Measurements from ENCODE around the gene PAQR7. TPM values are rescaled to one million over a fixed set of nuclear protein-coding genes. Genes with fewer than 3 reads are reported as not detected.

Gene PAQR7
- total and polyA plus RNA-seq, 8 donors, result 3.2 to 13.0 (median 4.5) TPM

- H3K4me3 ChIP-seq, result no peak overlapping the region
- FAIRE-seq (no peak), DNase-seq (no peak), ATAC-seq (no peak)
- H3K9me3 ChIP-seq, result no peaks in the 10 kb centered on the region
- 94 to 95% methylated on average over 5 of the region's 5 CpGs for WGBS, 2 donors
- TF ChIP-seq CTCF (IDR thresholded peaks at IDR 0.05), result no peak
- H3K4me1 ChIP-seq, result peaks cover 0 to 9% (median 0%) of the 10 kb centered on the region in 3 donors
- no peaks in the 10 kb centered on the region for H3K36me3 ChIP-seq
- no peak overlapping the region for H3K27ac ChIP-seq
- intact Hi-C loops (cut with DNase I), result loop anchor here in 2 of 3 donors (5.0 to 10.0 kb wide), 2 partner anchors 97 to 105 kb away; partner anchors contain the start of gene PAFAH2 (in 1 of the 2)
- H3K27me3 ChIP-seq, result no peaks in the 10 kb centered on the region
Observed at GRCh38 chr1:25897754-25898153, 22.2 kb upstream of the PAQR7 start.

- DNase-seq (no peak), ATAC-seq (no peak), FAIRE-seq (no peak)
- intact Hi-C loops (cut with DNase I), result loop anchor here in 2 of 3 donors (5.0 to 10.0 kb wide), 2 partner anchors 99 to 106 kb away; partner anchors contain the start of gene PAFAH2 (in 1 of the 2)
- H3K27ac ChIP-seq, result no peak overlapping the region
- H3K27me3 ChIP-seq, result no peaks in the 10 kb centered on the region
- peaks cover 0 to 13% (median 1%) of the 10 kb centered on the region in 3 donors for H3K4me1 ChIP-seq
- H3K36me3 ChIP-seq, result no peaks in the 10 kb centered on the region
- H3K9me3 ChIP-seq, result no peaks in the 10 kb centered on the region
- H3K4me3 ChIP-seq, result no peak overlapping the region
- WGBS, 2 donors, result 64 to 84% methylated on average over 1 of the region's 1 CpG
- TF ChIP-seq CTCF (IDR thresholded peaks at IDR 0.05), result no peak
Observed at GRCh38 chr1:25896266-25896665, 20.8 kb upstream of the PAQR7 start.

- Histone ChIP-seq H3K27ac (no peak overlapping the region), H3K9me3 (no peaks in the 10 kb centered on the region), H3K4me1 (peaks cover 5 to 21% (median 9%) of the 10 kb centered on the region in 3 donors), H3K36me3 (no peaks in the 10 kb centered on the region), H3K27me3 (no peaks in the 10 kb centered on the region), H3K4me3 (no peak overlapping the region)
- ATAC-seq (peak; percentile 86 to 96 (median 95)), FAIRE-seq (peak; percentile 53), DNase-seq (peak; percentile 77 to 93 (median 86))
- peak; percentile 97 to 99 (median 98) for TF ChIP-seq CTCF (IDR thresholded peaks at IDR 0.05)
- WGBS, 2 donors, result 8% methylated on average over 12 of the region's 12 CpGs
- intact Hi-C loops (cut with DNase I), result loop anchor here in 2 of 3 donors (5.0 to 10.0 kb wide), 2 partner anchors 99 to 107 kb away; partner anchors contain the start of gene PAFAH2 (in 1 of the 2)
Observed at GRCh38 chr1:25895365-25895990, 20.0 kb upstream of the PAQR7 start.

GRCh38 chr1:25893116-25893515 is 17.6 kb upstream of the PAQR7 start:
- Histone ChIP-seq H3K9me3 (no peaks in the 10 kb centered on the region), H3K4me3 (no peak overlapping the region), H3K27ac (no peak overlapping the region), H3K36me3 (no peaks in the 10 kb centered on the region), H3K4me1 (peaks cover 15 to 33% (median 18%) of the 10 kb centered on the region in 3 donors), H3K27me3 (no peaks in the 10 kb centered on the region)
- FAIRE-seq (no peak), ATAC-seq (no peak), DNase-seq (no peak)
- 40 to 42% methylated on average over 4 of the region's 4 CpGs for WGBS, 2 donors
- intact Hi-C loops (cut with DNase I), result loop anchor here in 1 of 3 donors (10.0 kb wide), 1 partner anchor 102 kb away; the partner anchor contains the start of gene PAFAH2
- no peak for TF ChIP-seq CTCF (IDR thresholded peaks at IDR 0.05)

- 85 to 87% methylated on average over 5 of the region's 5 CpGs for WGBS, 2 donors
- DNase-seq, result no peak
- H3K27ac ChIP-seq, result peak overlapping the region in 2 of 4 donors; percentile 79 to 83
Observed at GRCh38 chr1:25891606-25892005, 16.1 kb upstream of the PAQR7 start.

More at GRCh38 chr1:25891606-25892005, 16.1 kb upstream of the PAQR7 start:
- H3K36me3 ChIP-seq, result no peaks in the 10 kb centered on the region
- H3K9me3 ChIP-seq, result no peaks in the 10 kb centered on the region
- H3K4me3 ChIP-seq, result no peak overlapping the region
- intact Hi-C loops (cut with DNase I), result loop anchor here in 1 of 3 donors (10.0 kb wide), 1 partner anchor 103 kb away; the partner anchor contains the start of gene PAFAH2
- H3K4me1 ChIP-seq, result peaks cover 15 to 33% (median 18%) of the 10 kb centered on the region in 3 donors
- ATAC-seq (no peak), FAIRE-seq (no peak)
- no peak for TF ChIP-seq CTCF (IDR thresholded peaks at IDR 0.05)
- no peaks in the 10 kb centered on the region for H3K27me3 ChIP-seq

Measured in pancreas (tissue), 10 donors.